ENCODE results near the gene IQCB1.
A peak's percentile ranks its signal among the peaks of the same experiment; 100 is the strongest.

The IQCB1 gene

DNA sequence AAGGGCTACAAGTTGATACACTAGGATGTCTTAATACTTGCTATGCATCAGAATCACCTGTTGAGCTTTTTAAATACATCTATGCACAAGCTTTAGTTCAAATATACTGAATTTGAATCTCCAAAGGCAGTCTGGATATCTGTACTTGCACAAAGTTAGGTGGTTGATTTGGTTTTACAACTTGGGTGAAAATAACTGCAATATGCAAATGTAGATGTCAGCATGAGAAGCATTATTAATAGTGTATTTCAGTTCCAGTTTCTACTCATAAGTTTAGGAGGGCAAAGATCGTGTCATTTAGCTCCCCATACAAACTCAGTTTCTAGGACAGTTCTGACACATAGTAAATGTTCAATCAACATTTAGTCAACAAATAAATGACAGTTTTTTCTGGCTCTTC is 25.6 kb downstream of the IQCB1 start:
- peak; percentile 67 for DNase-seq (ENCODE audit: extremely low read depth, insufficient read length)
- H3K4me3 ChIP-seq (replicated peaks; ENCODE audit: low read depth, low read length) = no peak overlapping the region
- peaks cover 12% of the 10 kb centered on the region for H3K36me3 ChIP-seq (ENCODE audit: control insufficient read depth, insufficient read depth, low read length)
- TF ChIP-seq, protein P1, sequence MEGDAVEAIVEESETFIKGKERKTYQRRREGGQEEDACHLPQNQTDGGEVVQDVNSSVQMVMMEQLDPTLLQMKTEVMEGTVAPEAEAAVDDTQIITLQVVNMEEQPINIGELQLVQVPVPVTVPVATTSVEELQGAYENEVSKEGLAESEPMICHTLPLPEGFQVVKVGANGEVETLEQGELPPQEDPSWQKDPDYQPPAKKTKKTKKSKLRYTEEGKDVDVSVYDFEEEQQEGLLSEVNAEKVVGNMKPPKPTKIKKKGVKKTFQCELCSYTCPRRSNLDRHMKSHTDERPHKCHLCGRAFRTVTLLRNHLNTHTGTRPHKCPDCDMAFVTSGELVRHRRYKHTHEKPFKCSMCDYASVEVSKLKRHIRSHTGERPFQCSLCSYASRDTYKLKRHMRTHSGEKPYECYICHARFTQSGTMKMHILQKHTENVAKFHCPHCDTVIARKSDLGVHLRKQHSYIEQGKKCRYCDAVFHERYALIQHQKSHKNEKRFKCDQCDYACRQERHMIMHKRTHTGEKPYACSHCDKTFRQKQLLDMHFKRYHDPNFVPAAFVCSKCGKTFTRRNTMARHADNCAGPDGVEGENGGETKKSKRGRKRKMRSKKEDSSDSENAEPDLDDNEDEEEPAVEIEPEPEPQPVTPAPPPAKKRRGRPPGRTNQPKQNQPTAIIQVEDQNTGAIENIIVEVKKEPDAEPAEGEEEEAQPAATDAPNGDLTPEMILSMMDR (IDR thresholded peaks at IDR 0.05; ENCODE audit: insufficient read depth, low read length, poor library complexity, severe bottlenecking) = no peak
- H3K27me3 ChIP-seq (replicated peaks; ENCODE audit: control insufficient read depth, insufficient read depth, low read length) = no peaks in the 10 kb centered on the region

DNA sequence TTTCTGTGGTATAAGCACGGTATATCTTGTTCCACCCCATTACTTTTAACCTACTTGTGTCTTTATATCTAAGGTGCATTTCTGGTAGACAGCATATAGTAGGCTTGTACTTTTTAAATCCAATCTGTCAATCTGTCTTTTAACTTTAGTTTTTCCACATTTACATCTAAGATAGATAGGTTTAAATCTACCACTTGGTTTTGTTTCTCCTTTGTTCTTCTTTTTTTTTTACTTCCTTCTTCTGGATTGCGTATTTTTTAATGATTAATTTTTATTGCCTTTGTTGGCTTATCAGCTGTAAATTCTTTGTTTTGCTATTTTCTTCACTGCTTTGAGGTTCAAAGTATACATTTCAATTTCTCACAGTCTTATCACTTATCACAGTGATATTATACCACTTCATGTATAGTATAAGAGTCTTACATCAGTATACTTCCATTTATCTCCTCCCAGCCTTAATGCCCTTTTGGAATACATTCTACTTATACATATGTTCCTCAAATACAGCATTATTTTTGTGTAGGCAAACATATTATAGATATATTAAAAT is 31.0 kb downstream of the IQCB1 start:
- no peak for DNase-seq (ENCODE audit: extremely low read depth, insufficient read length)
- TF ChIP-seq, protein P1 (IDR thresholded peaks at IDR 0.05; ENCODE audit: insufficient read depth, low read length, poor library complexity, severe bottlenecking) = no peak
- H3K27me3 ChIP-seq (replicated peaks; ENCODE audit: control insufficient read depth, insufficient read depth, low read length) = no peaks in the 10 kb centered on the region
- H3K4me3 ChIP-seq (replicated peaks; ENCODE audit: low read depth, low read length) = no peak overlapping the region
- peaks cover 2% of the 10 kb centered on the region for H3K36me3 ChIP-seq (ENCODE audit: control insufficient read depth, insufficient read depth, low read length)

- TF ChIP-seq, protein P1 (IDR thresholded peaks at IDR 0.05; ENCODE audit: insufficient read depth, low read length, poor library complexity, severe bottlenecking) = no peak
- H3K4me3 ChIP-seq (replicated peaks; ENCODE audit: low read depth, low read length) = no peak overlapping the region
- H3K36me3 ChIP-seq (ENCODE audit: control insufficient read depth, insufficient read depth, low read length) = peaks cover 2% of the 10 kb centered on the region
- H3K27me3 ChIP-seq (replicated peaks; ENCODE audit: control insufficient read depth, insufficient read depth, low read length) = no peaks in the 10 kb centered on the region
- no peak for DNase-seq (ENCODE audit: extremely low read depth, insufficient read length)
These were observed 34.0 kb downstream of the IQCB1 start for GRCh38 chr3:121800906-121801305.

DNA sequence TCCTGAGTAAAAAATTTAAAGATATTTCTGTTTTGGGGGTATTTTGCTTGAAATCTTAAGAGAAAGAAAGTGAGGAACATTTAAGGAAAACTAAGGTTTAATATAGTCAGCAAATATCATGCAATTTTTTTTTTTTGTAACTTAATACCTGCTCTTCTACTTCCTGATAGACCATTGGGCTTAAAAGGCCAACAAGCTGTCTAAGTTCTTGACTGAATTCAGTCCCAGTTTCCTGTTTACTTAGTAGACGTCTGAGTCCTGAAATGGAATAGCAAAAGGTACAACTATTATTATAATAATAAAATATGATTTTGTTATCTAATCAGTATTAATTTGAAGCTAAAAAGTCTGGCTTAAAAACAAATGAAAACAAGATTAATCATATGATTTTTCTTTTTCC is 37.9 kb downstream of the IQCB1 start:
- H3K36me3 ChIP-seq (ENCODE audit: control insufficient read depth, insufficient read depth, low read length) = no peaks in the 10 kb centered on the region
- no peak overlapping the region for H3K4me3 ChIP-seq (replicated peaks; ENCODE audit: low read depth, low read length)
- DNase-seq (ENCODE audit: extremely low read depth, insufficient read length) = no peak
- TF ChIP-seq, protein P1 (IDR thresholded peaks at IDR 0.05; ENCODE audit: insufficient read depth, low read length, poor library complexity, severe bottlenecking) = no peak
- no peaks in the 10 kb centered on the region for H3K27me3 ChIP-seq (replicated peaks; ENCODE audit: control insufficient read depth, insufficient read depth, low read length)

- H3K4me3 ChIP-seq (replicated peaks; ENCODE audit: low read depth, low read length) = no peak overlapping the region
- peak; percentile 23 for DNase-seq (ENCODE audit: extremely low read depth, insufficient read length)
- H3K36me3 ChIP-seq (ENCODE audit: control insufficient read depth, insufficient read depth, low read length) = no peaks in the 10 kb centered on the region; the same call in 1 of the 2 replicates
- TF ChIP-seq, protein P1 (IDR thresholded peaks at IDR 0.05; ENCODE audit: insufficient read depth, low read length, poor library complexity, severe bottlenecking) = no peak
- no peaks in the 10 kb centered on the region for H3K27me3 ChIP-seq (replicated peaks; ENCODE audit: control insufficient read depth, insufficient read depth, low read length)
These were observed 40.4 kb downstream of the IQCB1 start for GRCh38 chr3:121794264-121794983.
